Measurements from ENCODE around the gene SYNE1.
"Not testable (repeated sequence)": the region's sequence is repeated elsewhere in the genome, so short reads cannot be mapped to it uniquely, and the experiment has no call there.

Gene SYNE1

DNA sequence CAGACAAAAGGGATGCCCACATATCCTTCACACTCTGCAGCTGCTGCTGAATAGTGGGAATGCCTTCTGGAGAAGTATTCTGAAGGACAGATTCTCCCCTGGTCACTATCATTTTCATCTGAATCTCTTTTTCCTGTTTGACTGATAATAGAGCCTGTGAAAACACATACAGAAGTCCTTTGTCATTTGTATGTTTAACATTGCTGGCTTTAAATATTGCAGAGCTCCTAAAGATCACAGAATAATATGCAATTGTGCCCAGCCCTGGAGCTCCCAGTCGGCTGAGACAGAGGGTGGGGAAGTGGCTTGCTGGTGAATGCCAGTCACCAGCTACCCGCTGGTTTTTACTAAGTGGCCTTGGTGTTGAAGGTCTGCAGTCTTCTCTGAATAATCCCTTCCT, 272.3 kb downstream of the SYNE1 start:
- no peak for FAIRE-seq

- no peak for FAIRE-seq
Measured at GRCh38 chr6:152360034-152360433, 277.1 kb downstream of the SYNE1 start.

DNA sequence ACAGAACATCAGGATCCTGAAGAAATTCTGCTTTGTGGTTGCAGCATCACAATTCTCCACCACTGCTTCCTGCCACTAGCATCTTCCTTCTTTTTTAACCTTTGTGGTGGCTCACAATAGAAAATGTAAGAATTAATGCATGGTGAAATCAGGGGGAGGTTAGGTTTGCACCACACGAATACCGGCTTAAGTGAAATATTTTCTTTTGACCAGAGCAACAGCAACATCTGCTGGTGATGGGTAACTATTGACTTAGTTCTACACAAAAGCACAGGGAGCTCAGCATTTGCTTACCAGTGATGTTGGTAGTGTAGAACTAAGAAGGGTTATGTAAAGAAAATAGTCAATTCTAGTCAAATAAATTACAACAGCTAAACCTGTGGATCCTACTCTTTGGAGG, 280.5 kb downstream of the SYNE1 start:
- peak; percentile 84 for FAIRE-seq

DNA sequence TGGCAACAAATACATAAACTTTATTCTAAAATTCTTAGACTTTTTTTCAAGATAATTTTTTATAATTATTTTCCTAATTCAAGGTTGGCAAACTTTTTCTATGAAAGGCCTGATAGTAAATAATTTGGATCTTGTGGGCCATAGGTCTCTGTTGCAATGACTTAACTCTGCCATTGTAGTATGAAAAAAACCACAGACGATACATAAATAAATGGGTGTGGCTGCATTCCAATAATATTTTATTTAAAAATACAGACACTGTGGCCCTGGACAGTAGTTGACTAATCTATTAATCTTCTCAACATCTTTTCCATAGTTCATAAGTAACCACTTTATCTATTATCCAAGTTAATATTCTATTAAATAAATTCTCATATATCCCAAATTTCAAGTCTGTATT, 281.1 kb downstream of the SYNE1 start:
- peak; percentile 27 for FAIRE-seq

GRCh38 chr6:152355166-152355565, 282.0 kb downstream of the SYNE1 start:
- no peak for FAIRE-seq

- no peak for FAIRE-seq
Measured at GRCh38 chr6:152353440-152353839, 283.7 kb downstream of the SYNE1 start.

DNA sequence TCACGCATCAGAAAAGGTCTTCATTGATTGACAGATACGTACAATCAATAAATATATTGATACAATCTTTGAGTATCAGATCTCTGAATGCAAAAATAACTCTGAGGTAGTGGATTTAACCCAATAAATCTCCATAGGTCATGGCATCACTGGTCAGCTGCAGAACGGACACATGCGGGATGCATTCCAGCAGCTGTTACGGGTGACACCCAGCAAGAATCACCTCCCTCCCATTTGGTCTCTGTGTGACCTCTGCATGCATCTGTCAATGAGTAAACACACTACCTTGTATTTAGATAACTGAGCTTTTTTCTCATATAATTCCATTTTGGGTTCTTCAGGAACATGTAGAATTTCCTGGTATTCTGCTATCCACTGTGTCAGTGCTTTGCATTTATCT, 285.4 kb downstream of the SYNE1 start:
- no peak for FAIRE-seq

GRCh38 chr6:152351110-152351509, 286.1 kb downstream of the SYNE1 start:
- FAIRE-seq: no peak

GRCh38 chr6:152348116-152348515, 289.0 kb downstream of the SYNE1 start:
- no peak for FAIRE-seq

DNA sequence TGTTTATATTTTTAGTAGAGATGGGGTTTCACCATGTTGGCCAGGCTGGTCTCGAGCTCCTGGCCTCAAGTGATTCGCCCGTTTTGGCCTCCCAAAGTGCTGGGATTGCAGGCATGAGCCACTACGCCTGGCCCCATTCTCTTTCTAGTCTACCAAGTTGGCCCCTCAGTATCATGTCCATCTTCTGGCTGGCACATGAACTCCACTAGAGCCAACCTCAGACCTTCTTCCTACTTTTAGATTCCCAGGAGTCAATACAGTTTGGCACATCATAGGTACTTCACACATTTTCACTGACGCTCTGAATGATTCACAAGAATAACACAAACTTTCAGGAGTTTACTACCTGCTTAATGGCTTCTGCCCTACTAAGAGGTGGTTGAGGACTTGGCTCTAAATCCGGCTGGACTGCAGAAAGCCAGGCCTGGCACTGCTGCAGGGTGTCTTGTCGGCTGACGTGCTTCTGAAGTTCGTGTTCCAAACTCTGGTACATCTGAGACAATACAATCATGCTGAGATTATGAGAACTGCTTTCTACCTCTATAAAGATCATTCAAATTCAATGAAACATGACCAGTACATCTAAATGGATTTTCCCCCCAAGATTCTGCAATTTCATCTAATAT, 293.3 kb downstream of the SYNE1 start:
- no peak for FAIRE-seq

DNA sequence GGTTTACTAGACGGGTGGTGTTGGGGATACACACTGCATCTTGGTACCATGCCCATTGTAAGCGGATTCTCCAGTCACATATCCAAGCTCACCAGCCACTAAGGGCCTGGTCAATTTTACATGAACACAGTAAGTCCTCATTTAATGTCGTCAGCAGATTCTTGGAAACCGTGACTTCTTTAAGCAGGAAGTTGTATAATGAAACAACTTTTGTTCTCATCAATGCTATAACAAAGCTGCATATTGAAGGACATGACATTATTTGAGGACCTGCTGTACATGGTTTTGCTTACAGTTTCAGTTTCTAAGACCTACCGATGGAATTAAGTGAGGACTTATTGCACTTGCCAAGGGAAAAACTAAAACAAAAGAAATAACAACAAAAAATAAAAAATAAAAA, 295.6 kb downstream of the SYNE1 start:
- FAIRE-seq: no peak

DNA sequence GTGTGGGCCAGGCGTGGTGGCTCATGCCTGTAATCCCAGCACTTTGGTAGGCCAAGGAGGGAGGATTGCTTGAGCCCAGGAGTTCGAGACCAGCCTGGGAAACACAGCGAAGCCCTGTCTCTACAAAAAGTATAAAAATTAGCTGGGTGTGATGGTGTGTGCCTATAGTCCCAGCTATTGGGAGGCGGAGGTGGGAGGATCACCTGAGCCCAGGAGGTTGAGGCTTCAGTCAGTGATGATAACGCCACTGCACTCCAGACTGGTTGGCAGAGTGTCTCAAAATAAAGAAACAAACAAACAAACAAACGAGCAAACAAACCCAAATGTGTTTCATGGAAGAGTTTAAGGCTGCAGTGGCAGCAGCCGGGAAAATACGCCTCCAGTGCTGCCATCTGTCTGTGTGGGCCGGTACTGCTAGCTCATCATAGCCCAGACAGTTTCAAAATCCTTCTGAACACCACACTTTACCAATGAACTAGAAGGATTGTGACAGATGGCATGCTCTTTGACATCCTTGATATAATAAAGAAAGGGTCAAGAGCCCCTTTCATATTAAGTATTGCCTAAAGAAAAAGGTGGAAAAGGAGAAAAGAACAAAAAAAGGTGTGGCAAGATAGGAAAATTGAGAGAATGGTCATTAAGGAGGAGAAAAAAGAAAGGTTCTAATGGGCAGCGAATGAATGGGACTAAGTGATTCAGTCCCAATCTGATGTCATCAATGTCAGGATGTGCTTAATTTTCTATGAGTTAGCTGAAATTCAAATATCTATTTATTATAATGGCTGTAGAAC, 298.6 kb downstream of the SYNE1 start:
- no peak for FAIRE-seq

- no peak for FAIRE-seq
Measured at GRCh38 chr6:152334555-152334954, 302.6 kb downstream of the SYNE1 start.

DNA sequence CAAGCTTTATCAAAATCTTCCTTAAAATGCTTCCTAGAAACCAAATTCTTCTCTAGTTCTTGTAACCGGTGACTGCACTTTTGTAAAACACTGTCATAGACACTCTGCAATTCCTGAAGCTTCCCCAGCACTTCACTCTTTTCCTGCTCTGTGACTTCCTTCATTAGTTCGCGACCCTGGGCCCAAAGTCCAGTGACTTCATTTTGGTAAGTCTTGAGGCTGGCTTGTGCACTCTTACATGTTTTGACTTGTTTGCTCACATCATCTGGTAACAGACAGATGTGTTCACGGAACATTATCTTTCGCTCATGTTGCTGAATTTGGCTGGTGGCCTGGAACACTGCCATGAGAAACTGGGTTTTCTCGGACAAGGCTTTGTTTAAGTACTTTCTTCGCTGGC, 306.2 kb downstream of the SYNE1 start:
- no peak for FAIRE-seq

GRCh38 chr6:152329638-152330448, 307.3 kb downstream of the SYNE1 start:
- no peak for FAIRE-seq

DNA sequence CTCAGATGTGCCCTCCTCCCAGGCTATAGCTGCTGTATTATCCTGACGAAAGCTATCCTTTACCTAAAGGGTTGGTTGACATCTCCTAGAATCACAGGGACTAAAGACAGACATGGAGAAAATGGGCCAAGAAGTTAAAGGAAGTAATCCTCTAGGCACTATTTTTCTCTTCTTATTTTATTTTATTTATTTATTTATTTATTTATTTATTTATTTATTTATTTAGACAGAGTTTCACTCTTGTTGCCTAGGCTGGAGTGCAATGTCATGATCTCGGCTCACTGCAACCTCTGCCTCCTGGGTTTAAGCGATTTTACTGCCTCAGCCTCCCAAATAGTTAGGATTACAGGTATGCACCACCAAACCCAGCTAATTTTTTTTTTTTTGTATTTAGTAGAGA, 309.0 kb downstream of the SYNE1 start:
- not testable (repeated sequence) for FAIRE-seq

- no peak for FAIRE-seq
Measured at GRCh38 chr6:152323376-152323775, 313.8 kb downstream of the SYNE1 start.

GRCh38 chr6:152318278-152318677, 318.9 kb downstream of the SYNE1 start:
- FAIRE-seq: no peak

DNA sequence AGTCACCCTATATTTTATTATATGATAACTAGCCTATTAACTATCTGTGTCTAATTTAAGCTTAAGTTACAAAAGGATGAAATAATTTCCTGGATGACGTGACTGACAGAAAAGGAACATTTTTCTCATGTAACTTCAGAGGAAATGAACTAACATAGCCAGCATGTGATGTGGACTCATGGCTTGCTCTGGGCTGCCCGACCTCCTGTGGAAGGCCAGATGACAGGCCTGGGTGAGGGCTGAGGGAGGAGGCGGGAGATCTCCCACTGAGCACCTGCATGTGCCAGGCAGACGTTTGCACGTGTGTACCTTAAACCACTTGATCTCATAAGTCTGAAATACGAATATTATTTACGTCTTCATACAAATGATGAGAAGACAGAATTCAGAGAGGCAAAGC, 321.1 kb downstream of the SYNE1 start:
- FAIRE-seq: no peak

- FAIRE-seq: no peak
Measured at GRCh38 chr6:152314483-152314832, 322.7 kb downstream of the SYNE1 start.

DNA sequence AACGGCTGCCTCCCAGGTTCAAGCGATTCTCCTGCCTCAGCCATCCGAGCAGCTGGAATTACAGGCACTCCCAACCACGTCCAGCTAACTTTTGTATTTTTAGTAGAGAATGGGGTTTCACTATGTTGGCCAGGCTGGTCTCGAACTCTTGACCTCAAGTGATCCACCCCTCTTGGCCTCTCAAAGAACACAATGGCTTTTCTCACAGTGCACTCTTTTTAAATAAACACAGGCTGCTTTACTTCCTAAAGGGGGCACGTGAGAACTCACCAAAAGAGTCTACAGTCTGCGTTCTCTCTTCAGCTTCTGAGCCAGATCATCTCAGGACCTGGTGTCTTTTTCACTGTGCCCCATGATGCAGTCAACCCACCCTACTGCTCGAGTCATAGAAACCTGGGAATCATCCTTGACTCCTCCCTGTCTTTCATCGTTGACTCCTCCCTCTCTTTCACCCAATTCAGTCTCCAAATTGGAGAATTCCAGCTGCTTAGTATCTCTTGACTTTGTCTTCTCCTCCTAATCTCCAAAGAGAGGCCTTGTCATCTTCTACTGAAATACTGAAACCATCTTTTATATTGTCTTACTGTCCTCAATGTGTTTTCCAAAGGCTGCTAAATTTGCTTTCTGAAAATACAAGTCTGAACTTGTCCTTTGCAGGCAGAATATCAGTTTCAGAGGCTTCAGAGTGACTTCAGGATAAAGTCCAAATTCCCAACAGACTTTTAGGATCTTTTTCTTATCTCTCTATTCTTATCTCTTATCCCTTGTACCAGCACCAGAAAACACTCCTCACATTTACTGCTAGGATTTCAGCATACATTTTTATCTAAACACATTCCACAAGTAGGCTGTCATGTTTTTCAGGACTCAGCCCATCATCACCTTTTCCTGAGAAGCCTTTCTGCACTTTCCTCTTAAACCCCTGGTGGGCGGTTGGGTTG, 323.4 kb downstream of the SYNE1 start:
- no peak for FAIRE-seq

GRCh38 chr6:152312434-152312833, 324.7 kb downstream of the SYNE1 start:
- no peak for FAIRE-seq
